ENCODE measurements around the gene SAMD14.

The SAMD14 gene

GRCh38 chr17:50146230-50146926, 16.4 kb upstream of the SAMD14 start:
- Histone ChIP-seq H3K27ac (ENCODE audit: low read depth, low read length) (no peak overlapping the region), H3K9me3 (ENCODE audit: control insufficient read depth, insufficient read depth, low read length) (no peaks in the 10 kb centered on the region), H3K4me3 (ENCODE audit: low read depth, low read length) (no peak overlapping the region), H3K36me3 (ENCODE audit: control insufficient read depth, insufficient read depth, low read length) (peaks cover 6% of the 10 kb centered on the region), H3K9ac (ENCODE audit: low read depth, low read length) (no peak overlapping the region), H3K27me3 (ENCODE audit: control insufficient read depth, insufficient read depth, low read length) (peaks cover 18% of the 10 kb centered on the region), H3K4me1 (ENCODE audit: control insufficient read depth, insufficient read depth, low read length) (peaks cover 21% of the 10 kb centered on the region; the same call in 1 of the 2 replicates)

DNA sequence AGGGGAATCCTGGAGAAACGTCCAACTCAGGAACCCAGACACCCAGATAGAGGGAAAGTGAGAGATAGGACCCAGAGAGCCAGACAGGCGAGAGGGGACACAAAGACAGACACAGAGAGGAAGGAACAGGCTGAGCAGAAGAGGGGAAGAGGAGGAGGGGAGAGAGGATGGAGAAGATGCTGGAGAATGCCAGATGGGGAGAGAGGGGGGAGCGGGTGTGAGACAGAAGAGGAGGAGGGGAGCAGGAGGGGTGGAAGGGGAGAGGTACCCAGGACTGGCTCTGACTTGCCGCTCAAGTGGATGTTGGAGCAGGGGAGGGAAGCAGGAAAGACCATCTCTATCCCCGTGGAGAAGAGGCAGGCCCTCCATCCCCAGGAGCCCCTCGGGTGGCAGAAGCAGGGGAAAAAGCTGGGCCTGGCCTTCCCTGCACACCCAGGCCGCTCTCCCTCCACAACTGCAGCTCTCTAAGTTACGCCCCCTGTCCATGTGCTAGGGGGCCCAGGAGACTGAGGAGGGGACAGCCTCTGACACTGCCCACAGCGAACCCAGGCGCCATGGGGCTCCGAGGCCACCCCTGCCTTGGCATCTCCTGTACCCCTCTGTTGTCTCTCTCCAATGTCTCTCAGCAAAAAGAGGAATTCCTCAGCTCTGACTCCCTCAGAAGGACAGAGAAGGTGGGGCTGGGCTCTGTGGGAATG, 15.7 kb upstream of the SAMD14 start:
- Histone ChIP-seq H3K9me3 (ENCODE audit: control insufficient read depth, insufficient read depth, low read length) (no peaks in the 10 kb centered on the region), H3K4me1 (ENCODE audit: control insufficient read depth, insufficient read depth, low read length) (peaks cover 18% of the 10 kb centered on the region; the same call in 1 of the 2 replicates), H3K36me3 (ENCODE audit: control insufficient read depth, insufficient read depth, low read length) (peaks cover 11% of the 10 kb centered on the region), H3K4me3 (ENCODE audit: low read depth, low read length) (no peak overlapping the region), H3K27ac (ENCODE audit: low read depth, low read length) (no peak overlapping the region), H3K27me3 (ENCODE audit: control insufficient read depth, insufficient read depth, low read length) (peaks cover 17% of the 10 kb centered on the region), H3K9ac (ENCODE audit: low read depth, low read length) (no peak overlapping the region)

GRCh38 chr17:50144845-50145531, 15.0 kb upstream of the SAMD14 start:
- Histone ChIP-seq H3K9ac (ENCODE audit: low read depth, low read length) (no peak overlapping the region), H3K27ac (ENCODE audit: low read depth, low read length) (no peak overlapping the region), H3K27me3 (ENCODE audit: control insufficient read depth, insufficient read depth, low read length) (peaks cover 10% of the 10 kb centered on the region), H3K36me3 (ENCODE audit: control insufficient read depth, insufficient read depth, low read length) (peaks cover 13% of the 10 kb centered on the region), H3K9me3 (ENCODE audit: control insufficient read depth, insufficient read depth, low read length) (no peaks in the 10 kb centered on the region), H3K4me3 (ENCODE audit: low read depth, low read length) (no peak overlapping the region), H3K4me1 (ENCODE audit: control insufficient read depth, insufficient read depth, low read length) (peaks cover 18% of the 10 kb centered on the region; the same call in 1 of the 2 replicates)

- H3K9ac ChIP-seq (ENCODE audit: low read depth, low read length), result no peak overlapping the region
- H3K36me3 ChIP-seq (ENCODE audit: control insufficient read depth, insufficient read depth, low read length), result peaks cover 13% of the 10 kb centered on the region
- H3K27me3 ChIP-seq (ENCODE audit: control insufficient read depth, insufficient read depth, low read length), result peaks cover 4% of the 10 kb centered on the region
- peaks cover 18% of the 10 kb centered on the region; the same call in 1 of the 2 replicates for H3K4me1 ChIP-seq (ENCODE audit: control insufficient read depth, insufficient read depth, low read length)
- no peak overlapping the region for H3K27ac ChIP-seq (ENCODE audit: low read depth, low read length)
- H3K4me3 ChIP-seq (ENCODE audit: low read depth, low read length), result no peak overlapping the region
- H3K9me3 ChIP-seq (ENCODE audit: control insufficient read depth, insufficient read depth, low read length), result no peaks in the 10 kb centered on the region
Observed at GRCh38 chr17:50144355-50144754, 14.4 kb upstream of the SAMD14 start.

DNA sequence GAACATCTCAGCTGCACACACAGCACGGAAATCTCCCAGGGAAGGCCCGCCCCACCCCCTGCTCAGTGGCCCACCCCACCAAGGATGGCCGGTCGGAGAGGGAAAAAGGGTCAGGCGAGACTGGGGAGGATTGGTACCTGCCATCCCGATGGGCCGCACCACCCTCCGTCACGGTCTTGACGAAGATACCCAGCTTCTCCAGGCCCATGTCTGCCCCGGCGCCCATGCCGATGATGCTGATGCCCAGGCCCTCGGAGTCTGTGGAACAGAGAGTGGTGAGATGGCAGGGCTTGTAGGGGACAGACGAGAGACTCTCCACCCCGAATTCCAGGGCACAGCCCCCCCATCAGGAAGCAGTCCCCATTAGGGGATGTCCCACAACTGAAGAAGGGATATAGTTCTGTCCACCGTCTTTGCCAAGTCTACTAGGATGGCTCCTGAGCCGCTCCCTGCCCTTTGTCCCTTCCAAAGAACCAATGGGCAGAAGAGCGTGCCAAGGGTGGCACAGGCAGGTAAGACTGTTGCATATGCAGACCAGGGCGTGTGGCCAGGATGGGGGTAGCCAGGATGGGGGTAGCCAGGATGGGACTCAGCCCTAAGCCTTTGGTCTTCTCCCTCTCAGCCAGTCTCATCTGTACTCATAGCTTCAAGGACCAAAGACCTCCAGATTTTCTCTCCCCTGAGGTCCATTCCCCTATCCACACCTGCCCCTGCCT, 13.7 kb upstream of the SAMD14 start:
- no peaks in the 10 kb centered on the region; the same call in 1 of the 2 replicates for H3K27me3 ChIP-seq (ENCODE audit: control insufficient read depth, insufficient read depth, low read length)

GRCh38 chr17:50141745-50142110, 11.8 kb upstream of the SAMD14 start:
- Histone ChIP-seq H3K36me3 (ENCODE audit: control insufficient read depth, insufficient read depth, low read length) (peaks cover 26% of the 10 kb centered on the region), H3K9me3 (ENCODE audit: control insufficient read depth, insufficient read depth, low read length) (no peaks in the 10 kb centered on the region), H3K27me3 (ENCODE audit: control insufficient read depth, insufficient read depth, low read length) (no peaks in the 10 kb centered on the region), H3K27ac (ENCODE audit: low read depth, low read length) (no peak overlapping the region), H3K4me1 (ENCODE audit: control insufficient read depth, insufficient read depth, low read length) (peaks cover 5% of the 10 kb centered on the region; the same call in 1 of the 2 replicates), H3K4me3 (ENCODE audit: low read depth, low read length) (no peak overlapping the region), H3K9ac (ENCODE audit: low read depth, low read length) (no peak overlapping the region)

More for the DNA sequence above, 13.7 kb upstream of the SAMD14 start:
- H3K4me1 ChIP-seq (ENCODE audit: control insufficient read depth, insufficient read depth, low read length), result peaks cover 18% of the 10 kb centered on the region; the same call in 1 of the 2 replicates
- H3K36me3 ChIP-seq (ENCODE audit: control insufficient read depth, insufficient read depth, low read length), result peaks cover 19% of the 10 kb centered on the region
- no peak overlapping the region for H3K27ac ChIP-seq (ENCODE audit: low read depth, low read length)
- H3K9ac ChIP-seq (ENCODE audit: low read depth, low read length), result no peak overlapping the region
- no peak overlapping the region for H3K4me3 ChIP-seq (ENCODE audit: low read depth, low read length)
- no peaks in the 10 kb centered on the region for H3K9me3 ChIP-seq (ENCODE audit: control insufficient read depth, insufficient read depth, low read length)

DNA sequence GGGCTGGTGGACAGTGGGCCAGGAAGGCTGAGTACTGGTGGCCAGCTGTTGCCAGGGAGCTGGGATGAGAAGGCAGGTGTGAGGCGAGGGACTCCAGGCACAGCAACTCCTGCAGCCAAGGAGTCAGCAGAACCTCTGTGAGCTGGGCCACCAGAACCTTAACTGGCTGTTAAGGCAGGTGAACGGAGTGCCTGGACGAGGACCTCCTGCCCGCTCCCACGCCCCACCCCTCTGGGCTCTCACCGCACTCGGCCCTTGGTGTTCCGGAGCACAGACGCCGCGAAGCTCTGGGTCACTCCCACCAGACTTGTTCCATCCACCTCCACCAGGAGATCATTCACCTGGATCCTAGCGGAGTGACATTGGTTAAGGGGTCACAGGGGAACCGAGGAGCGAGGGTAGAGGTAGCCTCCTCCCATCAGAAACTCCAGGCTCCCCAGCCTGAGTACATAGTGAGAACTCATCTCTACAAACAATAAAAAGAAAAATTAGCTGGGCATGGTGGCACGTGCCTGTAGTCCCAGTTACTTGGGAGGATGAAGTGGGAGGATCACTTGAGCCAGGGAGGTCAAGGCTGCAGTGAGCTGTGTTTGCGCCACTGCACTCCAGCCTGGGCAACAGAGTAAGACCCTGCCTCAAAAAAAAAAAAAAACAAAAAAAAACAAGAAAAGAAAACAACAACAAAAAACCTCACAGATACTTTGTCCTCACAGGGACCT, 11.2 kb upstream of the SAMD14 start:
- Histone ChIP-seq H3K36me3 (ENCODE audit: control insufficient read depth, insufficient read depth, low read length) (peaks cover 26% of the 10 kb centered on the region), H3K4me1 (ENCODE audit: control insufficient read depth, insufficient read depth, low read length) (no peaks in the 10 kb centered on the region), H3K9ac (ENCODE audit: low read depth, low read length) (no peak overlapping the region), H3K27me3 (ENCODE audit: control insufficient read depth, insufficient read depth, low read length) (no peaks in the 10 kb centered on the region), H3K9me3 (ENCODE audit: control insufficient read depth, insufficient read depth, low read length) (no peaks in the 10 kb centered on the region), H3K4me3 (ENCODE audit: low read depth, low read length) (no peak overlapping the region), H3K27ac (ENCODE audit: low read depth, low read length) (no peak overlapping the region)

GRCh38 chr17:50139950-50140885, 10.3 kb upstream of the SAMD14 start:
- H3K36me3 ChIP-seq (ENCODE audit: control insufficient read depth, insufficient read depth, low read length), result peaks cover 26% of the 10 kb centered on the region
- H3K27me3 ChIP-seq (ENCODE audit: control insufficient read depth, insufficient read depth, low read length), result no peaks in the 10 kb centered on the region
- H3K4me3 ChIP-seq (ENCODE audit: low read depth, low read length), result no peak overlapping the region
- H3K4me1 ChIP-seq (ENCODE audit: control insufficient read depth, insufficient read depth, low read length), result no peaks in the 10 kb centered on the region
- no peak overlapping the region for H3K27ac ChIP-seq (ENCODE audit: low read depth, low read length)
- H3K9ac ChIP-seq (ENCODE audit: low read depth, low read length), result no peak overlapping the region
- no peaks in the 10 kb centered on the region for H3K9me3 ChIP-seq (ENCODE audit: control insufficient read depth, insufficient read depth, low read length)

DNA sequence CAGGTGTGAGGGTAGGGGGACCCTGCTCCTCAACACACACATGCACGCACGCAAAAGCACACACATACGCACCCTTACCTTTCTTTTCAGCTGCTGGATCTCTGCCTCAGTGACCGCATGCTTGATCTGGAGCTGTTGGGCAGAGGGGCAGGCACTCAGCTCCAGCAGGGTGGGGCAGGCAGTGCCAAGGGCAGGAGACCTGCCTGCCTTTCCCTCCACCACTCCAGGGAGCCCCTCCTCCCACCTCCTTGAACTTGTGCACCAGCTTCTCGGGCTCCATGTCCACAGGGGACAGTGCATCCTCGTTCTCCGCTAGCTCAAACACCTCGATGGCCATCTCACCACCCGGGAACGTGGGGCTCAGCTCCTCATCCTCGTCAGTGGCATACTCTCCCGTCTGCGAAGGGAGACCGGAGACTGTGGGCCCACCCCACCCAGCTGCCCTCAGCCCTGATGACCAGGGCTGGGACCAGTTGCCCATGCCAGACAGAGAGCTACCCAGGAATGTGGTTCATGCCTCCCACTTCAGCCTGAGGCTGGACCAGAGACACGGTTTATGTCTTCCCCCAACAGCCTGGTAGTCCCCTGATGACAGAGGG, 9.3 kb upstream of the SAMD14 start:
- Histone ChIP-seq H3K4me3 (ENCODE audit: low read depth, low read length) (no peak overlapping the region), H3K36me3 (ENCODE audit: control insufficient read depth, insufficient read depth, low read length) (peaks cover 25% of the 10 kb centered on the region), H3K9me3 (ENCODE audit: control insufficient read depth, insufficient read depth, low read length) (no peaks in the 10 kb centered on the region), H3K4me1 (ENCODE audit: control insufficient read depth, insufficient read depth, low read length) (peaks cover 6% of the 10 kb centered on the region), H3K27me3 (ENCODE audit: control insufficient read depth, insufficient read depth, low read length) (no peaks in the 10 kb centered on the region), H3K27ac (ENCODE audit: low read depth, low read length) (no peak overlapping the region), H3K9ac (ENCODE audit: low read depth, low read length) (no peak overlapping the region)

Measured in HUES48 (cell line).